ENCODE measurements around the gene TBX10.
"Not testable (repeated sequence)": the region's sequence is repeated elsewhere in the genome, so short reads cannot be mapped to it uniquely, and the experiment has no call there.

Gene TBX10

GRCh38 chr11:67639438-67639859 is at the start of gene TBX10:
Gene TBX10 (minus strand): TSS chr11:67639763. CDS start chr11:67639472, 291 bp downstream.
- no peak for DNase-seq

GRCh38 chr11:67689178-67689577 is 49.6 kb upstream of the TBX10 start:
- no peak for DNase-seq

GRCh38 chr11:67687986-67688385 is 48.4 kb upstream of the TBX10 start:
- DNase-seq, result no peak

- DNase-seq, result not testable (repeated sequence)
Measured at GRCh38 chr11:67685641-67686332, 46.2 kb upstream of the TBX10 start.

GRCh38 chr11:67682126-67683034 is 42.8 kb upstream of the TBX10 start:
- not testable (repeated sequence) for DNase-seq

GRCh38 chr11:67680696-67681470 is 41.3 kb upstream of the TBX10 start:
- no peak for DNase-seq

GRCh38 chr11:67675058-67675747 is 35.6 kb upstream of the TBX10 start:
- no peak for DNase-seq

GRCh38 chr11:67674442-67674871 is 34.9 kb upstream of the TBX10 start, which contains the start of gene ALDH3B2:
Gene ALDH3B2 (minus strand): TSS chr11:67674623. CDS start chr11:67666935, 7,688 bp downstream.
- no peak for DNase-seq

- DNase-seq, result no peak
Measured at GRCh38 chr11:67673902-67674301, 34.3 kb upstream of the TBX10 start.

GRCh38 chr11:67673358-67673757 is 33.8 kb upstream of the TBX10 start:
- no peak for DNase-seq

- no peak for DNase-seq
Measured at GRCh38 chr11:67671211-67671520, 31.6 kb upstream of the TBX10 start.

- DNase-seq, result no peak
Measured at GRCh38 chr11:67670316-67671210, 31.0 kb upstream of the TBX10 start.

GRCh38 chr11:67668192-67668551 is 28.6 kb upstream of the TBX10 start:
- DNase-seq, result no peak

GRCh38 chr11:67667490-67668191 is 28.1 kb upstream of the TBX10 start:
- no peak for DNase-seq

- no peak for DNase-seq
Measured at GRCh38 chr11:67666676-67667489, 27.3 kb upstream of the TBX10 start.

- DNase-seq, result no peak
Measured at GRCh38 chr11:67666303-67666645, 26.7 kb upstream of the TBX10 start.

GRCh38 chr11:67665541-67666302 is 26.2 kb upstream of the TBX10 start:
- no peak for DNase-seq

GRCh38 chr11:67664696-67665540 is 25.4 kb upstream of the TBX10 start:
- DNase-seq, result no peak

Measured in NCI-H1105 treated with DMSO at 0.1 percent for 48 hours (cell line).